Measurements from ENCODE around the gene KDF1. TPM values are rescaled to one million over a fixed set of nuclear protein-coding genes. Genes with fewer than 3 reads are reported as not detected.
A peak's percentile ranks its signal among the peaks of the same experiment; 100 is the strongest.

The KDF1 gene
- total and polyA plus RNA-seq, 2 of the 13 experiments (the other 11 are each of a cell fraction or from before 2014, with no cell fraction given): 1.9 to 4.9 TPM

- TF ChIP-seq, protein P1, sequence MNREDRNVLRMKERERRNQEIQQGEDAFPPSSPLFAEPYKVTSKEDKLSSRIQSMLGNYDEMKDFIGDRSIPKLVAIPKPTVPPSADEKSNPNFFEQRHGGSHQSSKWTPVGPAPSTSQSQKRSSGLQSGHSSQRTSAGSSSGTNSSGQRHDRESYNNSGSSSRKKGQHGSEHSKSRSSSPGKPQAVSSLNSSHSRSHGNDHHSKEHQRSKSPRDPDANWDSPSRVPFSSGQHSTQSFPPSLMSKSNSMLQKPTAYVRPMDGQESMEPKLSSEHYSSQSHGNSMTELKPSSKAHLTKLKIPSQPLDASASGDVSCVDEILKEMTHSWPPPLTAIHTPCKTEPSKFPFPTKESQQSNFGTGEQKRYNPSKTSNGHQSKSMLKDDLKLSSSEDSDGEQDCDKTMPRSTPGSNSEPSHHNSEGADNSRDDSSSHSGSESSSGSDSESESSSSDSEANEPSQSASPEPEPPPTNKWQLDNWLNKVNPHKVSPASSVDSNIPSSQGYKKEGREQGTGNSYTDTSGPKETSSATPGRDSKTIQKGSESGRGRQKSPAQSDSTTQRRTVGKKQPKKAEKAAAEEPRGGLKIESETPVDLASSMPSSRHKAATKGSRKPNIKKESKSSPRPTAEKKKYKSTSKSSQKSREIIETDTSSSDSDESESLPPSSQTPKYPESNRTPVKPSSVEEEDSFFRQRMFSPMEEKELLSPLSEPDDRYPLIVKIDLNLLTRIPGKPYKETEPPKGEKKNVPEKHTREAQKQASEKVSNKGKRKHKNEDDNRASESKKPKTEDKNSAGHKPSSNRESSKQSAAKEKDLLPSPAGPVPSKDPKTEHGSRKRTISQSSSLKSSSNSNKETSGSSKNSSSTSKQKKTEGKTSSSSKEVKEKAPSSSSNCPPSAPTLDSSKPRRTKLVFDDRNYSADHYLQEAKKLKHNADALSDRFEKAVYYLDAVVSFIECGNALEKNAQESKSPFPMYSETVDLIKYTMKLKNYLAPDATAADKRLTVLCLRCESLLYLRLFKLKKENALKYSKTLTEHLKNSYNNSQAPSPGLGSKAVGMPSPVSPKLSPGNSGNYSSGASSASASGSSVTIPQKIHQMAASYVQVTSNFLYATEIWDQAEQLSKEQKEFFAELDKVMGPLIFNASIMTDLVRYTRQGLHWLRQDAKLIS (CRISPR knock-in tag; IDR thresholded peaks at IDR 0.05): no peak
- TF ChIP-seq ELF4 (CRISPR knock-in tag; IDR thresholded peaks at IDR 0.05; ENCODE audit: borderline replicate concordance): no peak
- TF ChIP-seq RERE (CRISPR knock-in tag; IDR thresholded peaks at IDR 0.05; ENCODE audit: low read depth): no peak
- TF ChIP-seq ZNF407 (CRISPR knock-in tag; IDR thresholded peaks at IDR 0.05; ENCODE audit: not compliant biosample characterization): no peak
- no peak for TF ChIP-seq MAFG (CRISPR knock-in tag; IDR thresholded peaks at IDR 0.05)
- TF ChIP-seq CBFB (CRISPR knock-in tag; IDR thresholded peaks at IDR 0.05): peak; percentile 67; the same call in 1 of the 2 replicates
- TF ChIP-seq KDM5B (CRISPR knock-in tag; IDR thresholded peaks at IDR 0.05; ENCODE audit: borderline replicate concordance): peak; percentile 98; the same call in 1 of the 2 replicates
- no peak for TF ChIP-seq GZF1 (CRISPR knock-in tag; IDR thresholded peaks at IDR 0.05)
- TF ChIP-seq ZNF605 (CRISPR knock-in tag; IDR thresholded peaks at IDR 0.05): peak; percentile 73
- no peak for TF ChIP-seq ZNF124 (CRISPR knock-in tag; IDR thresholded peaks at IDR 0.05)
These were observed 38.5 kb downstream of the KDF1 start, which contains the start of gene NUDC (continued) for GRCh38 chr1:26921540-26922430.
